Activated CD8-positive, alpha-beta memory T cell treated with anti-CD3 and anti-CD28 coated beads, Interleukin-2, amount 50 U/mL, for 1 hour (primary cell): ENCODE data around the gene FAM81A.
"Not testable (repeated sequence)": the region's sequence is repeated elsewhere in the genome, so short reads cannot be mapped to it uniquely, and the experiment has no call there.

Experiments used
- DNase-seq: peaks from one replicate; pipeline ENCODE4 v3.0.0-alpha.2; 2020; ENCODE audit errors: extremely low read depth

Gene FAM81A

GRCh38 chr15:59489485-59489884, 51.5 kb downstream of the FAM81A start:
- DNase-seq, result not testable (repeated sequence)

GRCh38 chr15:59491062-59491461, 53.1 kb downstream of the FAM81A start:
- no peak for DNase-seq

GRCh38 chr15:59492389-59493377, 54.7 kb downstream of the FAM81A start:
- peak; percentile 8 for DNase-seq

DNA sequence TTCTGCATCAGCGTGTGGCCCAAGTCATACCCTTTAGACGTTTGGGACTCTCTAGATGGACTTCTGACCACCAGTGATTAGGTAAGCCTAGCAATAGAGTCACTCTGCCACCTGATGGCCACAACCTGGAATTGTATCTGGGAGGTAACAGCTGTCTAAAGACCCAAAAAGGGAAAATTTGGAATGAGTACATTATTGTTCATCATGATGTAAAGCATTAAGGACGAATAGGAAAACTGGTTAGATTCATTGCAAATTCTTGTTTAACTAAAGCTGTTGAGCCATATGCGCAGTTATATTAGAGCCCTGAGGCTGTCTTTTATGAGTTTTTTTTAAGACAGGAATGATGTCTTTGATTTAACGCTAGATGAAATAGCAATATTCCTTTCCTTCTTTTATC, 63.6 kb downstream of the FAM81A start:
- no peak for DNase-seq

DNA sequence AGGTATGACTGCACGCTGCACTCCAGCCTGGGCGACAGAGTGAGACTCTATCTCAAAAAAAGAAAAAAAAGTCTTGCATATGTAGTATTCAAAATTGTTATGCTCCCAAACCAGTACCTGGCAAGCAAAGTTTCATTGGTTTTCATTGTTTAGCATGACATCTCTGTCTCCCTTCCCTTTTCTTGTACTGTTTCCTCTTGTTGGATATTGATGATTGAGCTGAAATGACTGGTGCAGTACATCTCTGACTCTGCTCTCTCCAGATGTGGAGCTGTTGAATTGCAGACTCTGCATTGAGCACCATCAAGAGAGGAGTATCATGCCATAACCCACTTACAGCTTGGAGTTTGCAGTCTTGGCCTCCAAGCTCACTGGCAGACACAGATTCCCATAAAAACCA, 77.2 kb downstream of the FAM81A start:
- DNase-seq, result no peak

- DNase-seq, result no peak
These were observed 78.9 kb downstream of the FAM81A start for GRCh38 chr15:59516655-59517461.

GRCh38 chr15:59519329-59519728, 81.3 kb downstream of the FAM81A start:
- no peak for DNase-seq

DNA sequence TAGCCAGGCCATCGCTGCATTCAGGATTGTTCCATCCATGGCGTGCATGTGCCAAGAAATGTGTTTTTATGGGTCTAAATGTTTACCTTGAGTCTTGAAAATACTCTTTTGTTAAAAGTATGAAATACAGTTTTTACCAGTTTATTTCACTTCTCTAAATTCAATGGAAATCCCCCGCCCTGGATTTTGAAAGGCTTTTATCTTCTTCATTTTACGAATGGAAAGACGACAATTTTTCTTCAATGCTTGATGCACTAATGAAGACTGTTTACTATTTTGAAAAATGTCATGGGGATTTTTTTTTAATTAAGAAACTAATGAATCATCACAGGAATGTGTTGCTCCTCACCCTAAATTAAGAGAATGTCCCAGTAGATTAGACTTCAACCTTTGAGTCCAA, 83.5 kb downstream of the FAM81A start:
- no peak for DNase-seq

- peak; percentile 66 for DNase-seq
These were observed 85.0 kb downstream of the FAM81A start for GRCh38 chr15:59522988-59523461.

- DNase-seq, result no peak
These were observed 85.7 kb downstream of the FAM81A start for GRCh38 chr15:59523702-59524101.

DNA sequence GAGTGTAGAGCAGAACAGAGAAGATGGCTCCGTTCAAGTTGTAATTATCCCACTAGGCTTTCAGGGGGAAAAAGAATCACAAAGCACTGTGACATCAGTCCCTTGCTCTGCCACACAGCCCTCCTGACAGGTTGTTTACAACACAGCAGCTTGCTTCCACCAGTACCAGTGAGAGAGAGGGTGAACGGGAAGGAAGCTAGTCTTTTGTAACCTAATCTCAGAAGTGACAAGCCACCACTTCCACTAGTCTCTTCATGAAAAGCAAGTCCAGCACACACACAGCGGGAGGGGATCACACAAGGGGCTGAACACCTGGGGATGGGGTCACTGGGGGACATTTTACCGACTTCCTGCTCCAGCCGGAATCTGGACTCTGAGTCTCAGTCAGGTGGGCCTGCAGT, 86.3 kb downstream of the FAM81A start:
- no peak for DNase-seq

DNA sequence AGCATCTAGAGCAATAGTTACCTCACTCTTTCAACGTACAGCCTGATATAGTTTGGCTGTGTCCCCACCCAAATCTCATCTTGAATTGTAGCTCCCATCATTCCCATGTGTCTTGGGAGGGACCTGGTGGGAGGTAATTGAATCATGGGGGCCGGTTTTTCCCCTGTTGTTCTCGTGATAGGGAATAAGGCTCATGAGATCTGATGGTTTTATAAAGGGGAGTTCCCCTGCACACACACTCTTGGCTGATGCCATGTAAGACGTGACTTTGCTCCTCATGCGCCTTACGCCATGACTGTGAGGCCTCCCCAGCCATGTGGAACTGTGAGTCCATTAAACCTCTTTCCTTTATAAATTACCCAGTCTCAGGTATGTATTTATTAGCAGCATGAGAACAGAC, 88.5 kb downstream of the FAM81A start:
- DNase-seq, result not testable (repeated sequence)

DNA sequence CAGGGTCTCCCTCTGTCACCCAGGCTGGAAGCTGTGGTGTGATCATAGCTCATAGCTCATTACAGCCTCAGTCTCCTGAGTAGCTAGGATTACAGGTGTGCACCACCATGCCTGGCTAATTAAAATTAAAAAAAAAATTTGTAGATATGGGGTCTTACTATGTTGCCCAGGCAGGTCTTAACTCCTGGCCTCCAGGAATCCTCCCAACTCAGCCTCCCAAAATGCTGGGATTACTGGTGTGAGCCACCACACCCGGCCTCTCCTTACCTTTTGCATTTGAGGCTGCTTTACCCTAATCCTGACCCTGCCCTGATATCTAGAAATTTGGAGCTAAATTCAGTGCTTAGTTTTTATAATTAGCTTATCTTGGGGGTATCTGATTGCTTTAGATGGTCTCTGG, 90.4 kb downstream of the FAM81A start:
- DNase-seq, result no peak

DNA sequence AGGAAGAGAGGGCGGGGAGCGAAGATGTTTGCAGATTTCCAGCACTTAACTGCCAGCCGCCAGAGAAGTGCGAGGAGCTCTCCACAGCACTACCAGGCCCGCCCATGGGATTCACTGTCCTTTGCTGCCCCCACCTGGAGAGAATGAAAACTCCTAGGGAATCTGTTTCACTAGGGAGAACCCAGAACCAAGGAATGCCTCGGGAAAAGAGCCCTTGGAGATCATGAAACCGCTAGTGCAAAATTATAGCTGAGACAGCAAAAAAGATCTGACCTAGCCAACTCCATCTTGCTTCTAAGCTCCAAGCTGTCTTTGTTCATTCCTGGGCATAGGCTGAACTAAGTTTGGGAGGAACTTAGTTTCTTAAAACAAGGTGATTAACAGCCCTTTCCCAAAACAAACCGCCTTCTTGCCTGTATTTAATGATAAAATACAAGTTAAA, 91.0 kb downstream of the FAM81A start:
- peak; percentile 36 for DNase-seq

DNA sequence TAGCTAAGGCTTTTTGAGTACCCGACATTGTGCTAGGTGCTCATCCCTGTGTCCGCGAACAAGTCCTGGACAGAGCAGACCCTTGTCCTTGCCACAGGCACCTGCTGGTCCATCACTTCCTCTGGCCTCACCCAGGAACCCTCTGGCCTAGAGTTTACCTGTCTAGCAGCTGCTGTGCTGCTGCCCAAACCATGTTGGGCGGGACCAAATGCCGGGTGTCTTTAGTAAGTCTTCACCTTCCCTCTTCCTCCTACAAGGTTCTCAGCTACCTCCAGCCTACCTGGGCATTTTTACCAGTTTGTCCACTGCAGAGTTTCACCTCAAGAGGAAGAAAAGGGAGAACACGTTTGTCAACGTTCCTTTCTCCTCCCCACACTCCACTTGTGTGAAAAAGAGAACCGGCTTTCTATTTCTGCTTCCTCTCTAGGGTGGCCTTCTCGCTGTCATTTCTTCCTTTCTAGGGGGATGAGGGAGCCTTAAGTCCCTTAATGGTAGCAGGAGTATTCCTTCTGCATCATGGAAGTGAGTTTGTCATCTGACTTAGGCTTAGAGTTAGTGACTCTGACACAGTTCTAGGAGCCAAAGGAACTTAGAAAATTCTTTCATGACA, 93.2 kb downstream of the FAM81A start:
- DNase-seq, result no peak

DNA sequence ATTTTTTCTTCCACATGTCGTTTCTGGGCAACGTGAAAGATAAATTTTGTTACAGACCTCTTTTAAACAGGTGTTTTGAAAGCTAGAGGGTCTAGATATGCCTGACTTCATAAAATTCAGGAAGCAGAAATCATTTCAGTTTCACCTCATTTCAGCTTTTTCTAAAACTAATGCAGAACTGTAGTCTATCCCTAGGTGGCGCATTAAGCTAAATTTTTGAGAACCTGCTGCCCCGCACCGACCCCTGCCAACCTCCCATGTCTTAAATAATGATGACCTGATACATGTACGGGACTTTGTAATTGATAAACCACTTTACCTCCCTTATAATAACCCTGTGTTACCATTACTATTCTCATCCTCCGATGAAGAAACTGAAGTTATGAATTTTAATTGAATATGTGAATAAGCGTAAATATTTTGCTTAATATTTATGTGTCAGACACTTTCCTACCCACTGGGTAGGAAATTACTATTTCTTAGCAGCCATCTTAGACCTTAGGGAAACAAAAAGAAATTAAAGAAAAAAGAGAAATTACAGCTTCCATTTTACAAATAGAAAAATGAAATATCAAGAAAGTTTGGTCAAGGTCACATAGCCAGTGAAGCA, 94.9 kb downstream of the FAM81A start:
- no peak for DNase-seq

GRCh38 chr15:59536553-59536952, 98.6 kb downstream of the FAM81A start:
- DNase-seq, result no peak

GRCh38 chr15:59537403-59537802, 99.4 kb downstream of the FAM81A start:
- no peak for DNase-seq

- DNase-seq, result no peak
These were observed 100.5 kb downstream of the FAM81A start for GRCh38 chr15:59538494-59538893.

DNA sequence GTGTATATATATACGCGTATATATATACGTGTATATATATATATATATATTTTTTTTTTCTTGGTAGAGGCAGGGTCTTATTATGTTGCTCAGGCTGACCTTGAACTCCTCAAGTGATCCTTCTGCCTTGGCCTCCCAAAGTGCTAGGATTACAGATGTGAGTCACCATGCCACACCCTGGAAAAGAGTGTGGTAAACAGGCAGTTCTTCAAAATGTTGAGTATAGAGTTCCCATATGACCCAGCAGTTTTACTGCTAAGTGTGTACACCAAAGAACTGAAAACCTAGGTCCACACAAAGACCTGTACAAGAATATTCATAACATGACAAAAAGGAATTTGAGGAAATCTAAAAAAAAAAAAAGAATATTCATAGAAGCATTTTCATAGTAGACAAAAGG, 101.8 kb downstream of the FAM81A start:
- no peak for DNase-seq

- DNase-seq, result no peak
These were observed 102.7 kb downstream of the FAM81A start for GRCh38 chr15:59540654-59541053.

DNA sequence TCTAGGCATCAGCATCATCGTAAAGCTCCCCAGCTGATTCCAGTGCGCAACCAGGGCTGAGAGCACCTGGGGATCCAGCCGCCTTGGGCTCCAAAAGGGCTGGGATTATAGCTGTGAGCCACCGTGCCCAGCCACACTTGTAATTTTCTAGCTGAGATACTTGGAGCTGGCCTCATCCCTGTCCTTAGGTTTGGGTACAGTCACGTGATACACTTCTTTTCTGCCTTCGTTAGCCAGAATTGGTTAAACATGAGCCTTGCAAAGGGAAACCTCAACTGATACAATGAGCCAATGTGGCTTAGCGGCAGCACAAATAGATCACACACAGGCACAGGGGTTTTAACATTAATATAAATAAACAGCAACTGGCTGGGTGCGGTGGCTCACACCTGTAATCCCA, 103.8 kb downstream of the FAM81A start:
- no peak for DNase-seq
